Adipose tissue (tissue), 3 donors: ENCODE results near the gene GHITM. TPM values are rescaled to one million over a fixed set of nuclear protein-coding genes. Genes with fewer than 3 reads are reported as not detected.
"Not testable (repeated sequence)": the region's sequence is repeated elsewhere in the genome, so short reads cannot be mapped to it uniquely, and the experiment has no call there.

Experiments
- H3K27ac ChIP-seq: one replicate; pipeline ENCODE4 v1.5.1; 2013; ENCODE audit warnings: low read depth, low read length
- WGBS, 3 donors: extraction: QIAGEN DNeasy Blood & Tissue Kit; methylation state at CpG; one replicate each; pipeline ENCODE4 v1.1.7; 2013; 5-methylcytosine and 5-hydroxymethylcytosine counted together
- polyA plus RNA-seq, 3 donors: library from polyadenylated mRNA; stranded (reverse); fragments of 200-250 nt; gene quantifications; one replicate each; pipeline ENCODE4 v1.2.3, GENCODE V29; 2013
- donor health status: healthy with polysubstance abuse.
- donor health status: Bipolar disorder and iron deficiency.
- donor health status: healthy.

Gene GHITM
- polyA plus RNA-seq, 3 donors = 80.2 to 190 (median 163) TPM

- not testable (repeated sequence) for H3K27ac ChIP-seq
- 78 to 89% (median 82%) methylated on average over 18 to 20 of the region's 21 CpGs for WGBS, 3 donors
Observed at GRCh38 chr10:84171700-84172466, 32.6 kb downstream of the GHITM start.

GRCh38 chr10:84172467-84173356 is 33.4 kb downstream of the GHITM start:
- 81 to 90% (median 89%) methylated on average over 9 of the region's 9 CpGs for WGBS, 3 donors
- no peak overlapping the region for H3K27ac ChIP-seq

DNA sequence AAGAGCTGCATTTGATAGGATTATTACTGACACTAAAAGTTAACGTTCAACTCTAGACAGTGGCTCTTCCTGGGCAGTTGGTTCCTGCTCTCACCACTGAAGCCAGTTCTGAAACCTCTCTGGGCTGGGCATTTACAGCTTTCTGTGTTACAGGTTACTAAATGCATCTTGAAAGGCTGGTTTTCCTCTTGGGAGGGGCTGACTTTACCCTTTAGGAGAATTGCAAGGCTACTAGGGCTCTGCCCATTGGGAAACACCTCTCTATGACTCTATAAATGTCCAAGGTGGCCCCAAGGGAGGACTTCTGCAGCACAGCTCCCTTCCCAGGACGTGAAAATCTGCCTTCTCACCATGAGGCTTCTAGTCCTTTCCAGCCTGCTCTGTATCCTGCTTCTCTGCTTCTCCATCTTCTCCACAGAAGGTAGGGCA is 34.2 kb downstream of the GHITM start, which contains the start of gene GPR15LG:
TSS of gene GPR15LG (plus strand) at position 301 of the 429 bp plus-strand sequence. CDS start at position 352, 51 bp downstream.
- no peak within 1 kb of the TSS for H3K27ac ChIP-seq
- 63 to 72% (median 68%) methylated on average over 2 of the region's 2 CpGs for WGBS, 3 donors

GRCh38 chr10:84175436-84175835 is 36.1 kb downstream of the GHITM start:
- WGBS, 3 donors = 86 to 91% (median 86%) methylated on average over 6 of the region's 6 CpGs
- H3K27ac ChIP-seq = no peak overlapping the region

DNA sequence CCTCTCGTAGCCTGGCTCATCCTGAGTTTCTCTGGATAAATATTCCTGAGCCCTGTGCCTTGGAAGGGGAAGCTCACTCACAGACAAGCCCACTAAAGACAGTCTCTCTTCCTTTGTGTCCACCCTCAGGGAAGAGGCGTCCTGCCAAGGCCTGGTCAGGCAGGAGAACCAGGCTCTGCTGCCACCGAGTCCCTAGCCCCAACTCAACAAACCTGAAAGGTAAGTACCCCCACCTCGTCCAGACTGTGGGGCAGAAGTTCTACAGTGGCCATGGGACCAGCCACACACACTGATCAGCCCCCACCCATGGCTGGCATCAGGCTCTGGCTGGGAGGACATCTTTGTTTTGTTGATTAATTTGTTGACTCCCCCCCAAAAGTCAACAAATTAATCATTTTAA is 37.0 kb downstream of the GHITM start:
- no peak overlapping the region for H3K27ac ChIP-seq
- WGBS, 3 donors = 57 to 84% (median 83%) methylated on average over 4 of the region's 4 CpGs

DNA sequence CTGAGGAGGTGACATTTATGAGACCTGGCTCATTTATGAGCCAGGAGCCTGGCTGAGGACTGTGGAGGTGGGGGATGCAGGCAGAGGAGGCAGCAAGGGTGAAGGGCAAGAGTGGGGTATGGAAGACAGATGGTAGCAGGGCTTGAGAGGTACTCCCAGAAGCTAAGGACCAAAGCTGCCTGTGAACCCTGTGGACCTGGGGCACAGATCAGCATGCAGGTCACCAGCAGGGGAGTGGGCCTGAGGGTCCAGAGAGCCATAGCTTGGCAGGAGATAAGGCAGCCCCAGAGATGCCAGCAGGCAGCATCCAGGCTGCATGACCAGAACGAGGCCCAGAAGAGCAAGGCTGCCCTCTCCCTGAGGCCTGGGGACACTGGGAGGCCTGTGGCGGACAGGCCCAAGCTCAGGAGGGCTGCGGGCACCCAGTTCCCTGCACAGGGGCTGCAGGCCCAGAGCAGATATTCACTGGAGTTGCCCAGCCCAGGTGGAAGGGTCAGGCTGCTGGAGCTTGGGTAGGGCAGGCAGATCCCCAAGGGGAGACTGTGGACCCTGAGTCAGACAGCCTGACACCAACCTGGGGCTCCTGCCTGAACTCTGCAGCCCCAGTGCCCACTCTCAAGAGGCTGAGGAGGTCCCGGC is 37.6 kb downstream of the GHITM start:
- WGBS, 3 donors = 87 to 91% (median 89%) methylated on average over 4 of the region's 4 CpGs
- H3K27ac ChIP-seq = no peak overlapping the region

DNA sequence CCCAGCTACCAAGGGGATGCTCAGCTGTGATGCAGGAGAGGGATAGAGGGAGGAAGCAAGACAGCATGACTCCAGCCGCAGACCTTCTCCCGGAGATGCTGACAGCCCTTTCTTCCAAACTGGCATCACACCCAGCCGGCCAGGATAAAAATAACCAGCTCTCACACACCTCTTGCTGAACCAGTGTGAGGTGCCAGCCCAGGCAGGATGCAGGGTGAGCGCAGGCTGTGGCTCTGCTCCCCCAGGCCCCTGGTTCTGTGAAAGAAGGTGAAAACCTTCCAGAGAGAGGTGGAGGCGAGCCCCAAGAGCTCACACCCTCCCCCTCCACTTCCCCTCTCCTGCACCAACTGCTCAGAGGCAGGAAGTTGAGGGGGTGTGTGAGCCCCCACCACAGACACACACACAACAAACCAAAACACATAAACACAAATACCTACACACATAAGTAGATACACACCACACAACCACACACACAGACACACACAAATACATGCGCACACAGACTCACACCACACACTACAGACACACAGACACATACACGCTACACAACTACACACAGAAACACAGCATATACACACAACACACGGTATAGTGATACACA is 38.3 kb downstream of the GHITM start:
- whole genome bisulfite sequencing, 3 donors = 58 to 73% (median 59%) methylated on average over 8 of the region's 8 CpGs
- H3K27ac ChIP-seq = no peak overlapping the region

GRCh38 chr10:84178160-84178609 is 38.9 kb downstream of the GHITM start:
- H3K27ac ChIP-seq = no peak overlapping the region
- WGBS, 3 donors = 83 to 95% (median 92%) methylated on average over 3 of the region's 3 CpGs

DNA sequence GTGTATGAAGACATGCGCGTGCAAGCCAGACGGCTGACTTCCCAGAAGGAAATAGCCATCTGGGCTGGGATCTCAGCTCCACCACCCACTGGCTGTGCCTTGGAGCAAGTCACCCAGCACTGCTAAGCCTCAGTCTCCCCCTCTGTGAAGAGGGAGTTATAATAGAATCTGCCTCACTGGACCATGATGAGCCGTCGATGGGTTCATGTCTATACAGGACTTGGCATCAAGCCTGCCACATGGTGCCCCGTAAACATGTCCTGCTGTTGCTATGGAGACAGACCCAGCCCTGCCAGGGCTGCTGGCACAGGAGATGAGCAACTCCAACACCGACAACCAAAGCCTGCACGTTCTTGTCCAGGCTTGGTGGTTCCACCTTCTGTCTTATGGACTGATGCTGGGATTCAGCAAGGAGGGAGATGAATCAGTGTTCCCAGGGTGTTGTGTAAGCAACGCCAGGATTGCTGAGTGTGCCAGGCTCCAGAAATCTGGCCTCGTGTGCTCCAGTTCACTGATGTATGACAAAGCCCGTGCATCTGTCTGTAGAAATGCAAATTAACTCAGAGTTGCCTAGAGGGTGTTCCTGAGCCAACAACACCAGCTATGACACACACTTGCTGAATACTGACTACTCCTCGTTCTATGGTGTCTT is 39.9 kb downstream of the GHITM start:
- WGBS, 3 donors = 65 to 70% (median 65%) methylated on average over 12 of the region's 12 CpGs
- H3K27ac ChIP-seq = no peak overlapping the region

DNA sequence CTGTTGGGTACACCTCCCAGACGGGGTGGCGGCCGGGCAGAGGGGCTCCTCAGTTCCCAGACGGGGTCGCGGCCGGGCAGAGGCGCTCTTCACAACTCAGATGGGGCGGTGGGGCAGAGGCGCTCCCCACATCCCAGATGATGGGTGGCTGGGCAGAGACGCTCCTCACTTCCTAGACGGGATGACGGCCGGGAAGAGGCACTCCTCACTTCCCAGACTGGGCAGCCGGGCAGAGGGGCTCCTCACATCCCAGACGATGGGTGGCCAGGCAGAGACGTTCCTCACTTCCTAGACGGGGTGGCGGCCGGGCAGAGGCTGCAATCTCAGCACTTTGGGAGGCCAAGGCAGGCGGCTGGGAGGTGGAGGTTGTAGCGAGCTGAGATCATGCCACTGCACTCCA is 41.1 kb downstream of the GHITM start:
- 88 to 93% (median 89%) methylated on average over 18 to 20 of the region's 22 CpGs for WGBS, 3 donors

GRCh38 chr10:84181631-84182030 is 42.3 kb downstream of the GHITM start:
- WGBS, 3 donors = 84 to 93% (median 86%) methylated on average over 5 of the region's 5 CpGs
- H3K27ac ChIP-seq = no peak overlapping the region

More for the DNA sequence above, 41.1 kb downstream of the GHITM start:
- H3K27ac ChIP-seq = not testable (repeated sequence)

DNA sequence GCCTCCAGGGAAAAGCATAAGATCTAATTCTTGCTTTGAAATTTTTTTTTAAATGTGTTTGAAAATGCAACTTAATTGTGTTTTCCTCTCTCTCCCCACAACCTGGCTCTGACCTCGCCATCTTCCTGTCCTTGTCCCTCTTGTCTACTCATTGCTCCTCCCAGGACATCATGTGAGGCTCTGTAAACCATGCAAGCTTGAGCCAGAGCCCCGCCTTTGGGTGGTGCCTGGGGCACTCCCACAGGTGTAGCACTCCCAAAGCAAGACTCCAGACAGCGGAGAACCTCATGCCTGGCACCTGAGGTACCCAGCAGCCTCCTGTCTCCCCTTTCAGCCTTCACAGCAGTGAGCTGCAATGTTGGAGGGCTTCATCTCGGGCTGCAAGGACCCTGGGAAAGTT is 45.2 kb downstream of the GHITM start:
- no peak overlapping the region for H3K27ac ChIP-seq
- WGBS, 3 donors = 67 to 80% (median 73%) methylated on average over 4 of the region's 4 CpGs

GRCh38 chr10:84185526-84186175 is 46.3 kb downstream of the GHITM start:
- no peak overlapping the region for H3K27ac ChIP-seq
- WGBS, 3 donors = 54 to 76% (median 74%) methylated on average over 11 of the region's 11 CpGs

DNA sequence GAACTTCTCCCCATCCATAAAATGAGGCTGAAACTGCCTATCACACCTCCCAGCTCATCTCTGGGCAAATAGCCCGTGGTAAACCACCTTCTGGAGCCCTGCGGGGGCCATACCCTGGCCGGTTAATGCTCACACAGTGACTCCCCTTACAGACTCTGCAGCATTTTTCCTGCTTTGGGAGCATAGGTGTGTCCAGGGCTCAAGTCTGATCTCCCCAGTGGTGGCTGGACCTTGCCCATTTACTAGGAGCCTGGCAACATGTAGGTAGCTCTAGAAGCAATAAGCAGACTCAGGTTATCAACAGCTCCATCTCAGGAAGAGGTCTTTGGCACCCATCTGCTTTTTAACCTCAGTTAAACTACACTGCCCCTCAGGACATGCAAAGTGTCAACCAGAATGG is 49.5 kb downstream of the GHITM start:
- WGBS, 3 donors = 55 to 71% (median 69%) methylated on average over 3 of the region's 3 CpGs
- no peak overlapping the region for H3K27ac ChIP-seq

GRCh38 chr10:84190621-84191020 is 51.3 kb downstream of the GHITM start:
- H3K27ac ChIP-seq = no peak overlapping the region
- 75 to 90% (median 84%) methylated on average over 3 of the region's 3 CpGs for WGBS, 3 donors

GRCh38 chr10:84191106-84191505 is 51.8 kb downstream of the GHITM start:
- WGBS, 3 donors = 65 to 77% (median 75%) methylated on average over 5 of the region's 5 CpGs

DNA sequence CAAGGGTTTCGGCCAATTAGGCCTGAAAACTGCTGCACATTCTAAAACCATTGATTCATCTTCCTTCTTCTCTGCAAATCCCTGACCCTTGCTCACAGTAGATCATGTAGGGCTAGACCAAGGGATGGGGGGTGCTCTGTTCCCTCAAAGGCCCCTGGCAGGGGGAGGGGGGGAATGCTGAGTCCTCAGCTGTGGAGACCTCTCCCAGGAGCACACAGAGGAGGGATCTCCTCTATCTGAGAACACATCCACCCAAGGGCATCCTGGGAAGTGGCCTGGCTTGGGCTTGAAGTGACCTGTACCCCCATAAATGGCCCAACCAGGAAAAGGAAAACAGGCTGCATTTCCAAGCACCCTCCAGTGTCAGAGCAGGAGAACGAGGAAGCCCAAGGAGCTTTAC is 54.0 kb downstream of the GHITM start:
- no peak overlapping the region for H3K27ac ChIP-seq
- WGBS, 3 donors = 88 to 100% (median 93%) methylated on average over 2 of the region's 2 CpGs

More at GRCh38 chr10:84191106-84191505, 51.8 kb downstream of the GHITM start:
- H3K27ac ChIP-seq = no peak overlapping the region
